ENCODE measurements around the gene DISC1. TPM values are rescaled to one million over a fixed set of nuclear protein-coding genes. Genes with fewer than 3 reads are reported as not detected.

DISC1 gene
- total RNA-seq, 3 donors from 2014 or later: 4.8 to 11.3 (median 8.9) TPM

- H3K36me3 ChIP-seq (ENCODE audit: low read depth): no peaks in the 10 kb centered on the region
- ATAC-seq: no peak
- TF ChIP-seq CTCF (IDR thresholded peaks at IDR 0.05): no peak
- intact Hi-C loops (cut with DNase I, micrococcal nuclease): no loop called here
- DNase-seq: no peak
- no peaks in the 10 kb centered on the region for H3K4me1 ChIP-seq (ENCODE audit: low read depth)
- no peaks in the 10 kb centered on the region for H3K9me3 ChIP-seq
- H3K4me3 ChIP-seq: no peak overlapping the region
These were observed 245.9 kb downstream of the DISC1 start for GRCh38 chr1:231872461-231872910.

- ATAC-seq: no peak
- no peaks in the 10 kb centered on the region for H3K9me3 ChIP-seq
- no peak for DNase-seq
- no peaks in the 10 kb centered on the region for H3K4me1 ChIP-seq (ENCODE audit: low read depth)
- H3K36me3 ChIP-seq (ENCODE audit: low read depth): no peaks in the 10 kb centered on the region
- intact Hi-C loops (cut with DNase I, micrococcal nuclease): no loop called here
- no peak for TF ChIP-seq CTCF (IDR thresholded peaks at IDR 0.05)
- no peak overlapping the region for H3K4me3 ChIP-seq
These were observed 252.1 kb downstream of the DISC1 start for GRCh38 chr1:231878737-231879136.

GRCh38 chr1:231879296-231879695 is 252.7 kb downstream of the DISC1 start:
- Histone ChIP-seq H3K36me3 (ENCODE audit: low read depth) (no peaks in the 10 kb centered on the region), H3K4me1 (ENCODE audit: low read depth) (no peaks in the 10 kb centered on the region), H3K9me3 (no peaks in the 10 kb centered on the region), H3K4me3 (no peak overlapping the region)
- intact Hi-C loops (cut with DNase I, micrococcal nuclease): no loop called here
- DNase-seq: no peak
- no peak for ATAC-seq
- TF ChIP-seq CTCF (IDR thresholded peaks at IDR 0.05): no peak

- no peaks in the 10 kb centered on the region for H3K9me3 ChIP-seq
- DNase-seq (no peak), ATAC-seq (no peak)
- intact Hi-C loops (cut with DNase I, micrococcal nuclease): no loop called here
- no peak overlapping the region for H3K4me3 ChIP-seq
- H3K4me1 ChIP-seq (ENCODE audit: low read depth): no peaks in the 10 kb centered on the region
- TF ChIP-seq CTCF (IDR thresholded peaks at IDR 0.05): no peak
- H3K36me3 ChIP-seq (ENCODE audit: low read depth): no peaks in the 10 kb centered on the region
These were observed 255.7 kb downstream of the DISC1 start for GRCh38 chr1:231882333-231882732.

GRCh38 chr1:231882790-231883189 is 256.2 kb downstream of the DISC1 start:
- ATAC-seq: no peak
- Histone ChIP-seq H3K36me3 (ENCODE audit: low read depth) (no peaks in the 10 kb centered on the region), H3K4me3 (no peak overlapping the region), H3K4me1 (ENCODE audit: low read depth) (no peaks in the 10 kb centered on the region), H3K9me3 (no peaks in the 10 kb centered on the region)
- no peak for DNase-seq
- no peak for TF ChIP-seq CTCF (IDR thresholded peaks at IDR 0.05)
- intact Hi-C loops (cut with DNase I, micrococcal nuclease): no loop called here

- Histone ChIP-seq H3K4me1 (ENCODE audit: low read depth) (no peaks in the 10 kb centered on the region), H3K36me3 (ENCODE audit: low read depth) (no peaks in the 10 kb centered on the region), H3K4me3 (no peak overlapping the region), H3K9me3 (no peaks in the 10 kb centered on the region)
- no peak for ATAC-seq
- DNase-seq: no peak
- TF ChIP-seq CTCF (IDR thresholded peaks at IDR 0.05): no peak
- intact Hi-C loops (cut with DNase I, micrococcal nuclease): no loop called here
These were observed 256.8 kb downstream of the DISC1 start for GRCh38 chr1:231883382-231883781.
